Activated effector memory CD4-positive, alpha-beta T cell treated with anti-CD3 and anti-CD28 coated beads, Interleukin-2, amount 50 U/mL, for 16 hours (primary cell): ENCODE measurements around the gene RPP14.
"Not testable (repeated sequence)": the region's sequence is repeated elsewhere in the genome, so short reads cannot be mapped to it uniquely, and the experiment has no call there.

Experiments
- DNase-seq: peaks from one replicate; pipeline ENCODE4 v3.0.0-alpha.2; 2020

The RPP14 gene

GRCh38 chr3:58333206-58334012, 27.4 kb downstream of the RPP14 start:
- DNase-seq: peak; percentile 74

- no peak for DNase-seq
Measured at GRCh38 chr3:58334013-58334321, 27.9 kb downstream of the RPP14 start.

- DNase-seq: no peak
Measured at GRCh38 chr3:58334506-58334884, 28.4 kb downstream of the RPP14 start.

GRCh38 chr3:58335652-58335947, 29.6 kb downstream of the RPP14 start:
- no peak for DNase-seq

GRCh38 chr3:58336135-58336882, 30.3 kb downstream of the RPP14 start:
- DNase-seq: no peak

- no peak for DNase-seq
Measured at GRCh38 chr3:58337190-58337589, 31.1 kb downstream of the RPP14 start.

GRCh38 chr3:58339146-58339545, 33.1 kb downstream of the RPP14 start:
- DNase-seq: not testable (repeated sequence)

- no peak for DNase-seq
Measured at GRCh38 chr3:58340594-58341244, 34.7 kb downstream of the RPP14 start.

- no peak for DNase-seq
Measured at GRCh38 chr3:58341376-58341775, 35.3 kb downstream of the RPP14 start.

- DNase-seq: no peak
Measured at GRCh38 chr3:58342676-58343075, 36.6 kb downstream of the RPP14 start.

- DNase-seq: no peak
Measured at GRCh38 chr3:58345457-58345856, 39.4 kb downstream of the RPP14 start.

- no peak for DNase-seq
Measured at GRCh38 chr3:58346368-58346767, 40.3 kb downstream of the RPP14 start.

- no peak for DNase-seq
Measured at GRCh38 chr3:58347984-58348383, 41.9 kb downstream of the RPP14 start.

GRCh38 chr3:58349792-58350626, 44.0 kb downstream of the RPP14 start:
- no peak for DNase-seq

GRCh38 chr3:58350627-58351013, 44.6 kb downstream of the RPP14 start:
- DNase-seq: no peak

- DNase-seq: no peak
Measured at GRCh38 chr3:58351920-58352319, 45.9 kb downstream of the RPP14 start.

- DNase-seq: no peak
Measured at GRCh38 chr3:58352626-58353025, 46.6 kb downstream of the RPP14 start.

GRCh38 chr3:58353722-58354553, 47.9 kb downstream of the RPP14 start:
- DNase-seq: no peak

GRCh38 chr3:58355179-58355578, 49.1 kb downstream of the RPP14 start:
- no peak for DNase-seq

GRCh38 chr3:58356054-58356453, 50.0 kb downstream of the RPP14 start:
- no peak for DNase-seq

- DNase-seq: no peak
Measured at GRCh38 chr3:58357402-58357801, 51.4 kb downstream of the RPP14 start.

- DNase-seq: no peak
Measured at GRCh38 chr3:58358092-58358491, 52.0 kb downstream of the RPP14 start.
